CD1c-positive myeloid dendritic cell (primary cell): ENCODE results near the gene SP7.
"Not testable (repeated sequence)": the region's sequence is repeated elsewhere in the genome, so short reads cannot be mapped to it uniquely, and the experiment has no call there.

ENCODE experiments used
- DNase-seq: peaks from one replicate; pipeline ENCODE4 v3.0.0-alpha.2; 2016; ENCODE audit errors: extremely low spot score

SP7 gene

DNA sequence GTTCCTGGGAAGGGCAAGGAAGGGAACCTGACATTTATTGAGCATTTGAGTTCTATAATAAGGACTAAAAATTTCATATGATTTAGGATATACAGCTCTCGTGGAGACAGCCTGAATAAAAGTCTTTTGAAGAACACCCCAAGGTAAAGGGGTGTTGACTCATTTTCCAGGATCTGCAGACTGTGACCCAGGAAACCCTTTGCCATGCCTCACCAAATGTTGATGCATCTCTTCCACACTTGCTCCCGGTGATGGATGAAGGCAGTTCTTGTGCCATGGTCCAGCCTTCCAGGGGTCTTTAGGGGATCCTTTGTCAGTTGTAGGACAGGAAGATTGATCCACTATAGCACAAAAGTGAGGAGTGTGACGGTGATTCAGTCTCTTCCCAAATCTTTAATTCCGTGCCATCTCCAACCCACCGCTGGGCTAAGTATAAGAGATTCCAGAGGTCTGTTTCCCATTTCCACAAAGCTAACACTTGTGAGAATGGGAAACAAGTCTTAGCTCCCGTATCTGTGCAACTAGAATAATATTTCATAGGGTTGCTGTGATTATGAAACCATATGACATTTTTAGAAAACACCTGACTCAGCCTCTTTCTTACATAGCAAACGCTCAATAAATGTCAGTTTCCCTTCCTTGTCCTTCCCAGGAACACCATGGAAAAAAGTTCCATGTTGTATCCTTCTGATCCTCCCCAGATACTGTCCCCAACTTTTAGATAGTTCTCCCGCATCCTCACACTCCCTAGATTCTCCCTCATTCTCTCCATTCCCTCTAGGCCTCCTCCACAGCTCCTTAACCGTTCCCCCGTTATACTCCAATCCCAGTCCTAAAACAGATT is 15.6 kb downstream of the SP7 start:
- DNase-seq, result no peak

DNA sequence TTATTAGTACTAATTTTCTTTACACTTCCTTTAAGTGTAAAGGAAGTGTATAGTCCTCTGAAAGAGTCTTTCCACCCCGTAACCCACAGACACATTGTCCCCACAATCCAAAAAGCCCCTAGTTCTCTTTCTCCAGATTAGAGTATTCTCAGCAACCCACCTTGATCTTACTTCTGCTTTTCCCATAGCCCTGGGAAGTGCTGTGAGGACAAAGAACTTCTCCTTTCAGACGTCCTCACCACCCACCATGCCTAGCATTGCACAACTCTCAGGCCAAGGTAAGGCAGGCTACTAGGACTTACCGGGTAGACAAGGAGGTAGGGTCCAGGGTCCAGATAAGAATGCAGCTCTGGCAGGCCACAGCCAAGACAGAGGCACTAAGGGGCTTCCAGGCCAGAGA is 22.2 kb downstream of the SP7 start:
- DNase-seq, result peak; percentile 72

DNA sequence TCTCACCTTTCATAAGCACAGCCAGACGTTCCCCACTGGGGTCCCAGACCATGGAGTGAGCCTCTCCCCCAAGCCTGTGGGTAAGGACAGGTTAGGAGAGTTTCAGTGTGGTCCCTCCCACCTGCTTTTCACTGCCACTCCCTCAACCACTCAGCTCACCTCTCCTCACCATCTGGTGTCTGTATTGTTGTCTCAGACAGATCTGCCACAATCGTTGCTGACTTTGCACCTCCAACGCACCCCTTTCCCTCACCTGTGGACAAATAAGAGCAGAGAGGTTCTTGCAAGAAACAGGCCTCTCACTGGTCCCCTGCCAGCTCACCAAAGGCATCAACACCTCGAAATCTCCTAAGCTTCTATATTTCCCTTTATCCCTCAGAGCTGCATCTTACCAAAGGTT is 27.9 kb downstream of the SP7 start:
- no peak for DNase-seq

DNA sequence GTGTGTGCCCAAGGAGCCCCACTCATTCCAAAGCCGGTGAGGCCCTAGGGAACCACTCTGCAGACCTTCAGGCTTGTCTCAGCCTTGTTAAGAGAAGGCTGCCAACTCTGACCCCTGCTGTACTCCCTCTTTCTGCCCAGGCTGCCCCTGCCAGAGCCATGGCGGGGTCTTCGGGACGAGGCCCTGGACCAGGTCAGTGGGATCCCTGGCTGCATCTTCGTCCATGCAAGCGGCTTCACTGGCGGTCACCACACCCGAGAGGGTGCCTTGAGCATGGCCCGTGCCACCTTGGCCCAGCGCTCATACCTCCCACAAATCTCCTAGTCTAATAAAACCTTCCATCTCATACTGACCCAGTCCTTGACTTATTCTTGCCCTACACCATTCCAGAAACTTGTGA is 29.3 kb downstream of the SP7 start:
- DNase-seq, result no peak

DNA sequence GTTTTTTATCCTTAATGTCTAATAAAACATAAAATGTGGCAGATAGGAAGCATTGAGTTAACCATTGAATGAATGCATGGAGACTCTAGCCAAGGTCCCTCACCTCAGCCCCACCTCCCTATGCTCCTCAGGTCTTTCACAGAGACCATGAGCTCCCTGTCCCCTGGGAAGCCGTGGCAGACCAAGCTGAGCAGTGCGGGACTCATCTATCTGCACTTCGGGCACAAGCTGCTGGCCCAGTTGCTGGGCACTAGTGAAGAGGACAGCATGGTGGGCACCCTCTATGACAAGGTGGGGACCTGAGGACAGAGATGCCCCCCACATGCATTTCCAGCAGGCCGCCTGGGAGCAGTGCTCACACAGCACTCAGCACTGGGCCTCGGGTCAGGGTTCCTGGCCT is 33.3 kb downstream of the SP7 start:
- DNase-seq, result no peak

DNA sequence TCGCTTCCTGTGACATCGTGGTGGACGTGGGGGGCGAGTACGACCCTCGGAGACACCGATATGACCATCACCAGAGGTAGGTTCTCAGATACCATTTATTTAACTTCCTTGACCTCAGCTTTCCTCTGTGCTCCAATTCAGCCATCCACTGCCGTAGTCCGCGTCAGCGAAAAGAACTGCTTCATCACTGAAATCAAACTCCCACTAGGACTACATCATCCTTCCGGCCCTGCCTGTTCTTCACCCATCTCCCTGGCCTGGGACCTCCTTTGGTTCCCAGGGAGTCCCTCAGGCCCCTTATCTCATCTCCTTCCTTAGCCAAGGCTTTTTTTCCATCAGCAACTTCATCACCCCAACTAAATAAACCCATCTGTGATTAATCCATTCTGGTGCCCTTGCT is 36.0 kb downstream of the SP7 start:
- DNase-seq, result peak; percentile 43

DNA sequence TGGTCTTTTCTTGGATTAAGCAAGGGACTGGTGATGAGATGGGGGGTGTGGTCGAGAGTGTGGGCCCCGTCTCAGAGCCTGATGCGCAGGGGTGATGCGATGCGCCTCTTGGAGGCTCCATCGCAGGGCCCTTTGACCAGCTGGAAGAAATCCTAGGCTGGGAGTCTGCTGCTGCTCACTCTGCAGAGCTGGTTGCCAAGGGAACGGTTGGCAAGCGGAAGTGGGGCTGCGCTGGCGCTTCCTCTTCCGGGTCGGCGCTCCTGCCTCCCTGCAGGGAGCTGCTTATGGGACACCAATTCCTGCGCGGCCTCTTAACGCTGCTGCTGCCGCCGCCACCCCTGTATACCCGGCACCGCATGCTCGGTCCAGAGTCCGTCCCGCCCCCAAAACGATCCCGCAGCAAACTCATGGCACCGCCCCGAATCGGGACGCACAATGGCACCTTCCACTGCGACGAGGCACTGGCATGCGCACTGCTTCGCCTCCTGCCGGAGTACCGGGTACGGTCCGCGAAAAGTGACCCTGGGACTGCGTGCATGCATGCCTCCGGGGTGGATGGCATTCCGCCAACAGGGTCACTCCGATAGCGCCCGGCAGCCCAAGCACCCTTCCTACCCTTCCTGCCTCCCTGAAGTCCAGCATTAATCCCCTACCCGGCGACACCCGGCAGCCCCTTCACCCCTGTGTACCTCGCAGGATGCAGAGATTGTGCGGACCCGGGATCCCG is 36.5 kb downstream of the SP7 start, which contains the start of gene MYG1:
Gene MYG1 (plus strand): TSS at position 242 of the 727 bp plus-strand sequence. CDS start 43 bp downstream, at position 285.
- DNase-seq, result peak; percentile 92

DNA sequence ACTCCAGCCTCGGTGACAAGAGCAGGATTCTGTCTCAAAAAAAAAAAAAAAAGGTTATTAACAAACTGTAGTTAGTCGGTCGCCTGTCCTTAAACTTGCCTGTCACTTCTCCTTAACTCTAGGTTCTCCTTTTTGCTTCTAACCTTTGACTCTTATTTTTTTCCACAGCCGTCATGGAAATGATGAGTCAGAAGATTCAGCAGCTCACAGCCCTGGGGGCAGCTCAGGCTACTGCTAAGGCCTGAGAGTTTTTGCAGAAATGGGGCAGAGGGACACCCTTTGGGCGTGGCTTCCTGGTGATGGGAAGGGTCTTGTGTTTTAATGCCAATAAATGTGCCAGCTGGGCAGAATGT is 37.1 kb downstream of the SP7 start:
- peak; percentile 97 for DNase-seq

DNA sequence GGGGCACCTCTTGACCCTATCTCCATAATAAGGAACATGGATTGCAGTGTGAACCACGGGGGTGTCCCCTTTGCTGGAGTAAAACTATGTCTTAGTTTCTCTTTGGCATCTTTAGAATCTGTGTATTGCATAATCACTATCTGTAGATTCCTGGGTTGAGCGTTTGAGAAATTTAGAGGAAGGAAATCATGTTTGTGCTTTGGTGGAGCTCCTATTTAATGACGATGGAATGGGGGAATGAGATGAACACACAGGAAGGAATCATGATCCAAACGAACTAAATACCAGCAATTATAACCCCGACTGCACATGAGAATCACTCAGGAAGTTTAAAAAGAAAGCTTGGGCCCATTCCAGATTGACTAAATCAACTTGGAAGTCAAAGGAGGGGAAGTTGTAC is 38.0 kb downstream of the SP7 start:
- peak; percentile 82 for DNase-seq

DNA sequence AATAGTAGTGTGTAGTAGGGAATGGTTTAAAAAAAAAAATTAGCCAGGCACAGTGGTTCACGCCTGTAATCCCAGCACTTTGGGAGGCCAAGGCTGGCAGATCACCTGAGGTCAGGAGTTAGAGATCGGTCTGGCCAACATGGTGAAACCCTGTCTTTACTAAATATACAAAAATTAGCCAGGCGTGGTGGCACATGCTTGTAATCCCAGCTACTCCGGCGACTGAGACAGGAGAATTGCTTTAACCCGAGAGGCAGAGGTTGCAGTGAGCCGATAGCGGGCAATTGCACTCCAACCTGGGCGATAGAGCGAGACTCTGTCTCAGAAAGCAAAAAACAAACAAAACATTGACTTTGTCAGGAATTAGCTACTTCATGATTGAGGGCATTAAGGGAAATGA is 39.0 kb downstream of the SP7 start:
- not testable (repeated sequence) for DNase-seq

DNA sequence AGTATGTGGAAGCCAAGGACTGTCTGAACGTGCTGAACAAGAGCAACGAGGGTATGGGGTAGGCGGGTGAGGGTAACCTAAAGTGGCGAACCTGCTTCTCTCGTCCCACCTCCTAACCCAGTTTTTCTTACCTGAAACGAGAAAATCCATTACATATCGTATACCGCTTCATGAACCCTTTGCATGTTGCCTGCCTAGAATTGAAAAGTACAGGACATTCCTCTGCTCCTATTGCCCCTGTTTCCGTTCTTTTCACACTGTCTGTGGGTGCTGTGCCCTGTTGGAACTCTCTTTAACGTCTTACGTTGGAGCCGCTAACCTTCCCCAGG is 40.3 kb downstream of the SP7 start:
- no peak for DNase-seq

DNA sequence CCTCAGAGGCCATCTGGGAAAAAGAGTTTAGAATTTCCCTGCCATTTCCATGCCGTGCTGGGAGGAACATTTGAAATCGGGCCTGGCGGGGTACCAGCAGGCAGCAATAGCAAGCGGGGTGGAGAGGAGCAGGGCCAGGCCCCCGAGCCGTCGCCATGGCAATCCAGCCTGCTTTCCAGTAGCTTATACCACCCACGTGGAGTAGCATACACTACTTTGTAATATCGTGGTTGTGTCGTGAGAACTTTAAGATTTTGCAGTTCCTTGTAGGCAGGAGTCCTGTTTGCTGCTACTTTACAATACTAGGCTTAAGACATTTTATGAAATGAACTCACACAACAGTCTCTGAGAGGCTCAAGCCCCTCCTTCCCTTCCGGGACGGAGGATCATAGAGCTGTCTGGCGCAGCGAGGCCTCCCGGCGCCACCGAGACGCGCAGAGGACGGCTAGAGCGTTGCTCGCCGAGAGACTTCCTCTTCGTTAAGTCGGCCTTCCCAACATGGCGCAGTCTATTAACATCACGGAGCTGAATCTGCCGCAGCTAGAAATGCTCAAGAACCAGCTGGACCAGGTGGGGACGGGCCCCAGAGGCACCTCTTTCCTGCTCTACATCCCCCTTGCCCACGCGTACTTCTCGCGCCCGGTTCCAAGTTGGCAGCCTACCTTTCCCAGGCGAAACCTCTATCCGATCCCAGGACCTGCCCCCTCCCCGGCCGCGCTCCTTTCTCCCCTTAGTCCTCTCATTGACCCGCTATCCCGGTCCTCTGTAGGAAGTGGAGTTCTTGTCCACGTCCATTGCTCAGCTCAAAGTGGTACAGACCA is 40.9 kb downstream of the SP7 start, which contains the start of gene PFDN5:
Gene PFDN5 (plus strand): TSS at position 473 of the 821 bp plus-strand sequence. CDS start 26 bp downstream, at position 499.
- peak; percentile 87 for DNase-seq

DNA sequence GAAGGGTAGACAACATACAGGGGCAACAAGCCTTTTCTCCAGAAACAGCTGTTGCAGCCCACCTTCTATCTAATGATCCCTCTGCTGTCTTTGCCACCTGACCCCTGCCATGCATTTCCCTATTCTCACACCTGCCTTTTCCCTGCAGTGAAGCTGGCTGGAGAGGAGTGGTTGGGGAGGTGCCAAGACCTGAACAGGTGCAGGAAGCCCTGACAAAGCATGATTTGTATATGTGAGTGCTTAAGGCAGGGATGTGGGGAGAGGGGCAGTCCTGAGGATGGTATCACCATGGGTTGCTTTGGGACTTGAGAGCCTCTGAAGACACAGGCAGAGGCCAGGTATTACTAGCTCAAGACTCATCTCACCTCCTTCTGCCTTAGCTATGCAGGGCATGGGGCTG is 43.7 kb downstream of the SP7 start:
- no peak for DNase-seq

DNA sequence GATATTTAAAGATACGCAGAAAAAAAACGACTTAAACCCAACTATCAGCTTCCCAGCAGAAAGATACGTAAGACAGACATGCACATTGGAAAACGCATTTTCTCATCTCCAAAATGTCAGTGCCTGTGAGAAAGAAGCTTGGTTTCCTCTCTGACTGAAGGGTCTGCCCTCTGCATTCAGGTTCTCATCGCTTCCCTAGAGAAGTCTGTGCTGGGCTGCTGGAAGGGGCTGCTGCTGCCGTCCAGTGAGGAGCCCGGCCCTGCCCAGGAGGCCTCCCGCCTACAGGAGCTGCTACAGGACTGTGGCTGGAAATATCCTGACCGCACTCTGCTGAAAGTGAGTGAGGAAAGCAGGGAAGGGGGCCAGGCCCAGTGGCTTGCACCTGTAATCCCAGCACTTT is 45.5 kb downstream of the SP7 start:
- no peak for DNase-seq

DNA sequence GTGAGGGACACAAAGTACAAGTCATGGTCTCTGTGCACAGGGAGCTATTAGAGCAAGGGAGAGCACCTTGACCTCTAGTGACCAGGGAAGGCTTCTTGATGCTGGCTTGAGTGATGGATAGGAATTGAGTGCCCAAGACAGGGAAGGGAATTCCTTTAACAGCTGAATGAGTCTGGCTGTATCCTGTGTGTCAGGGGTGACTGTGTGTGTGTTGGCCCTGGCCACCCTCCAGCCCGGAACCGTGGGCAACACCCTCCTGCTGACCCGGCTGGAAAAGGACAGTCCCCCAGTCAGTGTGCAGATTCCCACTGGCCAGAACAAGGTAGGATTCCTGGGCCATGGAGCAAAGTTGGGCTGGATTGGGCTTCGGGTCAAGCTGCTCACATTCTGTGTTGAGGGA is 46.3 kb downstream of the SP7 start:
- no peak for DNase-seq

DNA sequence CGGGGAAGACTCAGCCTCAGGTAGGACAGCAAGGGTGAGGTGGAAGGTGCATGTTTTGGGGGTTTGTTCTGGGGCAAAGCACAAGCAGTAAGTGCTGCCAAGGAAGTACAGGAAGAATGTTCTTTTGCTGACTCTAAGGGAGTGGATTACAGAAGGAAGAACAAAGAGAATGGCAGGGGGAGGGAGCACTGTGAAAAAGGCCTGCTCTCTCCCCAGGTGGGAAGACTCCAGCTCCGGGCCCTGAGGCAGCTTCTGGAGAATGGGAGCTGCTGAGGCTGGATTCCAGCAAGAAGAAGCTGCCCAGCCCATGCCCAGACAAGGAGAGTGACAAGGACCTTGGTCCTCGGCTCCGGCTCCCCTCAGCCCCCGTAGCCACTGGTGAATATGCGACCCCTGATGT is 47.8 kb downstream of the SP7 start:
- DNase-seq, result no peak

DNA sequence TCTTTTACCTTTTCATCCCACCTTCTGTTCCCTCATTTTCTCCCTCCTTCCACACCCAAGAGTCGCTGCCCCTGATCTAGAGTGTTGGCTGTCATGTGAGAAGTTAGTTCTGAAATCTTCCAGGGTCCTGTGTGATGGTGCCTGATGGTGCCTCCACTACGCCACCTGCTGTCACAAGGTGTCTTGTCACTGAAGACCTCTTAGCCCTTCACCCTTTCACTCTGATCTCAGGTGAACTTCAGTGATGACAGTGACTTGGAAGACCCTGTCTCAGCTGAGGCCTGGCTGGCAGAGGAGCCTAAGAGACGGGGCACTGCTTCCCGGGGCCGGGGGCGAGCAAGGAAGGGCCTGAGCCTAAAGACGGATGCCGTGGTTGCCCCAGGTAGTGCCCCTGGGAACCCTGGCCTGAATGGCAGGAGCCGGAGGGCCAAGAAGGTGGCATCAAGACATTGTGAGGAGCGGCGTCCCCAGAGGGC is 48.4 kb downstream of the SP7 start:
- DNase-seq, result peak; percentile 81

DNA sequence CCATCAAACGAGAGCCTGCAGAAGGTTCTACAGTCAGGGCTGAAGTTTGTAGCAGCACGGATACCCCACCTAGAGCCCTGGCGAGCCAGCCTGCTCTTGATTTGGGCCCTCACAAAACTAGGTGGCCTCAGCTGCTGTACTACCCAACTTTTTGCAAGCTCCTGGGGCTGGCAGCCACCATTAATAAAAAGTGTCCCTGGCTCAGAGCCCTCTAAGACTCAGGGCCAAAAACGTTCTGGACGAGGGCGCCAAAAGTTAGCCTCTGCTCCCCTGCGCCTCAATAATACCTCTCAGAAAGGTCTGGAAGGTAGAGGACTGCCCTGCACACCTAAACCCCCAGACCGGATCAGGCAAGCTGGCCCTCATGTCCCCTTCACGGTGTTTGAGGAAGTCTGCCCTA is 49.7 kb downstream of the SP7 start:
- DNase-seq, result no peak

DNA sequence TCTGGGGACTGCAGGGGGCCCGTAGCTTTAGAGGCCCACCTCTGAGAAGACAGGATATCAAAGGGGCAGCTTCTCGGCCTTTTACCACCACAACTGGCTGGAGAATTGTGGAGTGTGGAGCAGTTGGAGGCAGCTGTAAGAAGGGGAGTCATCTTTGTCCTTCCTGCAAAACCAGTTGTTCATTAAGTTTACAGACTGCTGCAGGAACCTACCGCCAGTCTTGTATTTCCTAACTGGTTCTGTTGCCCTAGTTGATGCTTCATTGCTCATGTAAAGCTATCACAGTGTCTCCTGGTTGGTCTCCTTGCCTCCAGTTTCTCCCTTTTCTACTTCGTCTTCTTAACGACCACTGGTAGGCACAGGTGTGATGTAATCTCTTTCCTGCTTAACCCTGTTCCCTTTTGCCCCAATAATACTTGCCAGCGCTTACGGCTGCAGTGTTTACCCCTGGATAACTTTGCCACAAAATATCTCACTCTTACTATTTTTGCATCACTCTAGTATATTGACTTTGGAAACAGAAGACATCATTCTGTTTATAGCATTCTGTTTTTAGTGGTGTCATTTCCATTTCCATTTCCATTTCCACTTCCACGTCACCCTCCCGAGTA is 56.2 kb downstream of the SP7 start:
- DNase-seq, result no peak

DNA sequence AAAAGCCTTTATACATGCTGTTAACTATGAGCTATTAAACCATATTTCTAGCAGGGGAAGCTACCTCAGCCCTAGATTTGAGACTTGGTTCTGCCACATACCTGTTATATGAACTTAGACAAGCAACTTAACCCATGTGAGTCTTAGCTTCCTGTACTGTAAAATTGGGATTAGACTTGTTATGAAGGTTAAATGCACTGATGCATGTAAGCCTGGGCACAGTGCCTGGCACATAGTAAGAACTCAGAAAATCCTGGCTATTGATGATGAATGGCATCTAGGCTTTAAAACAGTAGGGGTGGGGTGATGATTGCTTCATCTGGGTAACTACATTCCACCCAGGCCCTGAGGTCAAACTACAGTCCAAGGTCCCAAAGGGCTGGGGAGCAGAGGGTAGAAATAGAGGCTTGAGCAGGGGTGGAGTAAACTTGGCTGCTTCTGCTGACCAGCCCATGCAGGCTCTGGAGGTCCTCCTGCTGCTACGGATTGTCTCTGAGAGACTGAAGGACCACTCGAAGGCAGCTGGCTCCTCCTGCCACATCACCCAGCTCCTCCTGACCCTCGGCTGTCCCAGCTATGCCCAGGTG is 56.8 kb downstream of the SP7 start:
- DNase-seq, result no peak

DNA sequence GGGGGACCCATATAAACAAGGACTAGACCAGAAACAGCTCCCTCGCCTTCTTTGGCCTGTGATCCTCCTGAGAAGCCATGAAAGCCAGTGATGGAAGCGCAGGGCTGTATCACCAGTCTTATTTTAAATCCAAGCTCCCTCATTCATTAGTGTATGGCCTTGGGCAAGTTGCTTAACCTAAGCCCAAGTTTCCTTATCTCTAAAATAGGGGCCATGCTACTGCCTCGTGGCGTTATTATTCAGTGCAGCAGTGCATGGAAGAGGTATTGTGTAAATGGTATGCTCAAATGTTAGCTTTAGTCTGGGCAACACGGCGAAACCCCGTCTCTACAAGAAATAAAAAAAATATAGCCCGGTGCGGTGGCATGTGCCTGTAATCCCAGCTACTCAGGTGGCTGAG is 58.2 kb downstream of the SP7 start:
- DNase-seq, result no peak
